ENCODE results near the gene PUDP.
"Not testable (repeated sequence)": the region's sequence is repeated elsewhere in the genome, so short reads cannot be mapped to it uniquely, and the experiment has no call there.

Gene PUDP

DNA sequence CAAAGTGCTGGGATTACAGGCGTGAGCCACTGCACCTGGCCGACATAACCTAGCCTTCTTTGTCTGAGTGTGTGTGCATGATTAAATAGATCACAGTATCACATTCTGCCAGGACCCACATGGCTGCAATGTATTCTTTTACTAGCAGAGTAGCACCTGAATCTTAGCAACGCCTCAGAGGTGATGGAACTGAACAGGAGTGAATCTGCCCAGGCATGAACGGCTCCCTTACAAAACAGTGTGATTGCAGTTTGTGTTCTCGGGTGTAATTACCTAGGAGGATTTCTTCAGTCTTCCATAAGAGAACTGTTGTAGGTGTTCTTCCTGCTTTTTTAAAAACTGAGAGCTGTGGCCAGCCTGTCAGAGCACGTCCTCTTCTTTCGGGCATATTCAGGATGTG is 123.1 kb downstream of the PUDP start:
- no peak for DNase-seq

DNA sequence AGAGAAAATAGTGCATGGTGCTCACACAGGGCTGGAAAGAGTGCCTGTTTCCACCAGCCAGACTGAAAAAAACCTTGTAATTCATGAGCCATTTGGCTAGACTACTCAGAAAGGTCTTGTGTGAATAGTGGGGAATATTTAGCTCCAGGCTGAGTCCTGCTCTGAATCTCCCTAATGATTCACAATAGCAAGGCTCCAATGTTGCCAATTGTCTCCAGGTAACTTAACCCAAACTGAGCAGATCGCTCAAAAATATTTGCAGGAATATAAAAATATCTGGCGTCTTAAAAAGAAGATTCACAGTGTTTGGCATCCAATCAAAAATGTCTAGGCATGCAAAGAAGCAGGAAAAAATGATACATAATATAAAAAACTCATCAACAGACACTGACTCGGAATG is 125.0 kb downstream of the PUDP start:
- not testable (repeated sequence) for DNase-seq

- no peak for DNase-seq
These were observed 126.0 kb downstream of the PUDP start for GRCh38 chrX:7021991-7022390.

DNA sequence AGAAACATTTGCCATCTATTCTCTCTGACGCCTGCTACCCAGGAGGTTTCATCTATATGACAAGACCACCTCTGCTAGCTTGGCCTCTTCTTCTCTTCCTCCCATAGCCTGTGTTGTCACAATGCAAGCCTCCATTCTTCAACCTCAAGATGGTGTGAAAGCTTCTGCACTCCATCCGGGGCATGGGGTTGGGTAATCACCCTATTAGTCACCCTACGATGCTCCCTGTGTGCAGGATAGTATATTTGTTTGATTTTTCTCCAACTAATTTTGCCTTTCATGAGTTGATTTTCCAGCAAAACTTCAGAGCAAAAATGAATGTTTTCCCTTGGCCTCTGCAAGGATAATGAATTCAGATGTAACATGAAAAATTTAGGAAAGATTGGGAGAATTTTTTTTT is 128.4 kb downstream of the PUDP start:
- DNase-seq: no peak

- DNase-seq: not testable (repeated sequence)
These were observed 135.6 kb downstream of the PUDP start for GRCh38 chrX:7012262-7012834.

GRCh38 chrX:7010897-7011296 is 137.1 kb downstream of the PUDP start:
- DNase-seq: not testable (repeated sequence)

GRCh38 chrX:7007328-7007727 is 140.6 kb downstream of the PUDP start:
- DNase-seq: not testable (repeated sequence)
